HG02973 (cell line): Measurements from ENCODE around the gene TRIM72.
A peak's percentile ranks its signal among the peaks of the same experiment; 100 is the strongest.
"Not testable (repeated sequence)": the region's sequence is repeated elsewhere in the genome, so short reads cannot be mapped to it uniquely, and the experiment has no call there.

Source experiments
- ATAC-seq: cut with Tn5 transposase; IDR thresholded peaks from one replicate; pipeline ENCODE4 v1.9.1; 2021; ENCODE audit warnings: moderate library complexity; ENCODE audit not compliant: unreplicated experiment

Gene TRIM72

GRCh38 chr16:31250782-31251384, 37.0 kb downstream of the TRIM72 start:
- no peak for ATAC-seq

- ATAC-seq: no peak
These were observed 37.5 kb downstream of the TRIM72 start for GRCh38 chr16:31251435-31251834.

- no peak for ATAC-seq
These were observed 39.7 kb downstream of the TRIM72 start for GRCh38 chr16:31253642-31254045.

GRCh38 chr16:31256466-31256865, 42.5 kb downstream of the TRIM72 start:
- ATAC-seq: no peak

GRCh38 chr16:31258366-31258765, 44.4 kb downstream of the TRIM72 start:
- no peak for ATAC-seq

- ATAC-seq: no peak
These were observed 46.4 kb downstream of the TRIM72 start for GRCh38 chr16:31260136-31260931.

- ATAC-seq: no peak
These were observed 48.2 kb downstream of the TRIM72 start for GRCh38 chr16:31262084-31262483.

- ATAC-seq: peak; percentile 87
These were observed 51.7 kb downstream of the TRIM72 start for GRCh38 chr16:31265329-31266245.

GRCh38 chr16:31267332-31268032, 53.6 kb downstream of the TRIM72 start:
- no peak for ATAC-seq

GRCh38 chr16:31268033-31268365, 54.1 kb downstream of the TRIM72 start:
- no peak for ATAC-seq

GRCh38 chr16:31268891-31269290, 55.0 kb downstream of the TRIM72 start:
- no peak for ATAC-seq

- ATAC-seq: no peak
These were observed 55.6 kb downstream of the TRIM72 start for GRCh38 chr16:31269541-31269940.

- ATAC-seq: not testable (repeated sequence)
These were observed 56.1 kb downstream of the TRIM72 start for GRCh38 chr16:31269973-31270372.

GRCh38 chr16:31270795-31271194, 56.9 kb downstream of the TRIM72 start:
- no peak for ATAC-seq

GRCh38 chr16:31271621-31272190, 57.8 kb downstream of the TRIM72 start:
- no peak for ATAC-seq

GRCh38 chr16:31273187-31273586, 59.3 kb downstream of the TRIM72 start:
- no peak for ATAC-seq

GRCh38 chr16:31273676-31274075, 59.8 kb downstream of the TRIM72 start:
- no peak for ATAC-seq

GRCh38 chr16:31274831-31275816, 61.2 kb downstream of the TRIM72 start:
- ATAC-seq: no peak

- ATAC-seq: no peak
These were observed 62.7 kb downstream of the TRIM72 start for GRCh38 chr16:31276600-31276999.
